HG03469 (cell line): ENCODE data around the gene BMP2K.
"Not testable (repeated sequence)": the region's sequence is repeated elsewhere in the genome, so short reads cannot be mapped to it uniquely, and the experiment has no call there.

Experiments used
- ATAC-seq: cut with Tn5 transposase; IDR thresholded peaks from one replicate; pipeline ENCODE4 v1.9.1; 2021; ENCODE audit warnings: mild to moderate bottlenecking, moderate library complexity, moderate number of reproducible peaks; ENCODE audit not compliant: unreplicated experiment

Gene BMP2K

DNA sequence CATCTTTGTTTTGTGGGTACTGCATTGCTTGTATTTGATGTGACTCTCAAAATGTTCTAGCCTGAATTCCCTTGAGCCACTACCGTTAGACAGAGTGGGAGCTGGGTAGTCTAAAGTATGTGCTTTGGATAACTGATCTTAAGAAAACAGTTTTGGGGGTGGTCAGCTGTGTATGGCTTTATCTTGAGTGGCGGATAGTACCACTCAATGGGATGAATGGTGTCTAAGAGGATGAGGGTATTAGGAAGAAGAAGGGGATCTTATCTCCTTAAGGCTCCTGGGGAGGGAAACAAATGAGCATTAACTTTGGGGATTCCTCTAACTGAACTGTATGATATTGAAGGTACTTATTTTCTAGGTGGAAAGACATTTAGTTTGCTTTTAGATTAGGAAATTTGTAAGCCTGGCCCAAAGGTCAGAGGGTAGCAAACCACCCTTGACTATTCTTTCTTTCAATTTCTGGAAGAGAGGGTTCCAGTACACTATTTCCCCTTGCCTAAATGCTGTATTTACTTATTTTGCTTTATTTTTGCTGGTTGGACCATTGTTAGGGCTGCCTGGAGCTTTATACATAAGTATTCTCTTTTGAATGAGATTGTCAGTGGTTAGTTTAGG, 11.3 kb downstream of the BMP2K start:
- no peak for ATAC-seq

DNA sequence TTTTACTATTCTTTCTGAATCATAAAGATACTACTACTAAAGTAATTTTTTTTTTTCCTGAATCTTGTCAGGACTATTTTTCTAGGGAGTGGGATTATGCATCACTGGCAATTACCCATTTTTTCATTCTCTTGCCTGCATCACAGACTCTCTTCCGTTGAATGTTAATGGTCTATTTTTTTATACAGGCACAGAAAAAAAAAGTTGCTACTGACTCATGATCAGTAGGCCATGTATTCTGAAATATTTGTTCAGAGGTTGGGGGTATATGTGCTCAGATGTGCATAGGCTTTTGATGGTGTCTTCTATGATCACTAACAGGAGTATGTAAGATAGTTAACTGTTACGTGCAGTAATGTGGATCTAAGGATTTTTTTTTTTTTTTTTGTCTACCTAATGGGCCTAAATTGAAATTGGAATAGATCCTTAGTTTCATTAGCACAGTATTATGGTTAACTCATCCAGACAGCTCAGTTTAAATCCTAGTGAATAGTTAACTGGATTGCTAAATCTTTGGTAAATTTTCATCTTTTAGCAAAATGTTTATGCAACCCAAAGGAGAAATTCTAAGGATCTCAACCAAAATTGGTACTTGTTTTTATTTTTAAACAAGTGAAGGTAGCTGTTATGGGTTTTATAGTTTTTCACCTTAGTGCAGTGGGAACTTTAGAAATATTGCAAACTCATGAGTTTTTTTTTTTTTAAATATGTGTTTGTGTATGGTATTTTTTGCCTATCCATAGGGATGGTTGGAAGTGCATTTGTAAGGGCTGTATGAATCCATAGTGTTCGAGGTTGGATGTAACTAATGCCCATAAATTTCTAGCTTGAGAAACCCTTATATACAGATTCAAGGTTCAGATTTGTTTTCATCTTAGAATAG, 12.1 kb downstream of the BMP2K start:
- no peak for ATAC-seq

DNA sequence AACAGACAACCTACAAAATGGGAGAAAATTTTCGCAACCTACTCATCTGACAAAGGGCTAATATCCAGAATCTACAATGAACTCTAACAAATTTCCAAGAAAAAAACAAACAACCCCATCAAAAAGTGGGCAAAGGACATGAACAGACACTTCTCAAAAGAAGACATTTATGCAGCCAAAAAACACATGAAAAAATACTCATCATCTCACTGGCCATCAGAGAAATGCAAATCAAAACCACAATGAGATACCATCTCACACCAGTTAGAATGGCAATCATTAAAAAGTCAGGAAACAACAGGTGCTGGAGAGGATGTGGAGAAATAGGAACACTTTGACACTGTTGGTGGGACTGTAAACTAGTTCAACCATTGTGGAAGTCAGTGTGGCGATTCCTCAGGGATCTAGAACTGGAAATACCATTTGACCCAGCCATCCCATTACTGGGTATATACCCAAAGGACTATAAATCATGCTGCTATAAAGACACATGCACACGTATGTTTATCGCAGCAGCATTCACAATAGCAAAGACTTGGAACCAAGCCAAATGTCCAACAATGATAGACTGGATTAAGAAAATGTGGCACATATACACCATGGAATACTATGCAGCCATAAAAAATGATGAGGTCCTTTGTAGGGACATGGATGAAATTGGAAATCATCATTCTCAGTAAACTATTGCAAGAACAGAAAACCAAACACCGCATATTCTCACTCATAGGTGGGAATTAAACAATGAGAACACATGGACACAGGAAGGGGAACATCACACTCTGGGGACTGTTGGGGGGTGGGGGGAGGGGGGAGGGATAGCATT, 19.7 kb downstream of the BMP2K start:
- not testable (repeated sequence) for ATAC-seq

DNA sequence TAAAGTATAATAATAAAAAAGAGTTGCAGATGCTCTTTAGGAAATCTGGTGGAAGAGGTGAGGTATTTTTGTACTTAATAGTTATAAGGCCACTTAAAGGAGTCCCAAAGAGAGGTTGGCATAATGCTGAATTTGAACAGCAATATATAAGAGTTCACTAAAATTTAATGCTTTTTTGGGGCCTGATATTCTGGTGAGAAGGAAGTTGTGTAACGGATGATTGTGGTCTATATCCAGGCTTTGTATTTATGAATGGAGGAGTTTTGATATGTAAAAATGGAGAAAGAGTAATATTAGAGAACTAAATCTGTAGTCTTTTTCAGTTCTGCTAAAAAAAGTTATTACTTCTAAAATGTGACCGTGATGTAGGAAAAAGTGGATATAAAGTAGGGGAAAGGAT, 20.4 kb downstream of the BMP2K start:
- no peak for ATAC-seq

DNA sequence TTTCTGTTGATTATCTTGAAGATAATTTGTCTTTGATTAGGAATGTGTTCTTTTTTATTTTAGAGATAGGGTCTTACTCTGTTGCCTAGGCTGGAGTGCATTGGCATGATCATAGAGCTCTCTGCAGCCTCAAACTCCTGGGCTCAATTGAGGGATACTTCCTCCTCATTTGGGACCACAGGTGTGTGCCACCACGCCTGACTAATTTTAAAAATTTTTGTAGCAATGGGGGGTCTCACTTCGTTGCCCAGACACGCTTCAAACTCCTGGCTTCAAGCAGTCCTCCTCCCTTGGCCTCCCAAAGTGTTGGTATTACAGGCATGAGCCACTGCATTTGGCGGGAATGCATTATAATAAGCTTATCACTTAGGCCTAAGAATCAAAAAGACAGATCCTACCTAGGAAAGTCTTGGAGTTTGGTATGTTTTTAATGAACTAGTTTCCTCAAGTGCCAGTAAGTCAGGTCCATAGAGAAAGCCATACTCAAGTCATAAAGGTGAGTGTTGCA, 21.7 kb downstream of the BMP2K start:
- no peak for ATAC-seq

DNA sequence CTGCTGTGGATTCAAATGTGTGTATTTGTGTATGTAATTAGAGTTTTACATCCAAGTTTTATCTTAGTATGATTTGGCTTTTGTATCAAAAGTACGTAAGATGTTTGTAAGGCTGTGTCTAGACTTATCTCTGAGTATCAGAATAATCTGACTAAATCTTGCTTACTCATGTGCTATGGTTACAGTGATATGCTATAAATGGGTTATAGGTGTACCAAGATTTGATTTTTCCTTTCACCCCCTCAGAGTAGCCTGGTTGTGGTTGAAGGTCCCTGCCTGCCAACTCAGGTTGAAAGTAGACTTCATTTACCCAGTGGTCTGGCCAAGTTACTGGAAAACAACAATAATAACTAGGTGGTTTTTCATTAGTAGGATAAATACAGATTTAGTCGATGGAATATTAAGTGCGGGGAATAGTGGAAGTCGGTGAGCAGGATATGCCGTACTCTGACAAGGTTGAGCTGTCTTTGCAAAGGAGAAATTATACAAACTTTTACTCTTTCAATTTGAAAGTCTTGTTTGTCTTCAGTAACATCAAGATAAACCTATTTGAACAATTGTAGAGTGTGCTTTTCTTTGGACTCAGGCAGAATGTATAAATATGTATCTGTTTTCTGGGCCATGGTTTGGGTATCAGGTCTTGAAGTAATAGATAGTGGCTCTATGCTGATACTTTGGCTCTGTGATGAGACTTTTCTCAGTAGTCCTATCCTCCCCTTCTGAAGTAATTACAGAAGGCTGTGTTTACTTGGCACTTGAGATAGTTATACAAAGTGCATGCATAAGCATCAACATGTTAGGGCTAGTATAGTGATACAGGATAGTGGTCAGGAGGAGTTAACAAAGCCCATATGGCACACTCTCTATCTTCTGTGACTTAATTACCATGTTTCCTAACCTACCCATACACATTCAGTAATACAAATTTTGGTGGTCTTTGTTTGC, 23.7 kb downstream of the BMP2K start:
- ATAC-seq: peak; percentile 80

DNA sequence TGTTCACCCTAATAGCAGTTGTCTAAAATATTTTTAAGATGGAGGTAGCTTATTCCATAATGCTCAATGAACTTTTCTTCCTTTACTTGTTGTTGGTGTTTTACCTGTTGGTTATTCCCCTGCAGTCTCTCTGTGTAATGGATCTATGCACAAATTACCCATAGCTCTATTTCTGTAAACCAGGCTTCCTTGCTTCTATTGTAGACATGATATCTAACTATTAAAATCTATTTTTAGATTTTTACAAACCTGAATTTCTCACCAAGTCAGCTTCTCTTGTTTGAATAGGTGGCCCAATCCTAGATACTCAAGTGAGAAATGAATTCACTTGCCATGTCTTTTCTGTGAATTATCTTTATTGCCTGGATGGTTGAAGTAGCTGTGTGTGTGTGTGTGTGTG, 24.8 kb downstream of the BMP2K start:
- no peak for ATAC-seq

DNA sequence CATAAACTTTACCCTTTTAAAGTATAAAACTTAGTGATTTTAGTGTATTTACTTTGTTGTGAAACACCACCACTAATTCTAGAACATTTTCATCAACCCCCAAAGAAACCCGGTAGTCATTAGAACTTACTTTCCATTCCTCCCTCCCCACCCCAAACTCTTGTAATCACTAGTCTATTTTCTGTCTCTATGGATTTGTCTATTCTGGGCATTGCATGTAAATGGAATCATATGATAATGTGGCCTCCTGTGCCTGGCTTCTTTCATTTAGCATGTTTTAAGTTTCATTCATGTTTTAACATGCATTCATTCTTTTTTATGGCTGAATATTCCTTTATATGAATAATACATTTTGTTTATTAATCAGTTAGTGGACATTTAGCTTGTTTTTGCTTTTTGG, 27.8 kb downstream of the BMP2K start:
- no peak for ATAC-seq

DNA sequence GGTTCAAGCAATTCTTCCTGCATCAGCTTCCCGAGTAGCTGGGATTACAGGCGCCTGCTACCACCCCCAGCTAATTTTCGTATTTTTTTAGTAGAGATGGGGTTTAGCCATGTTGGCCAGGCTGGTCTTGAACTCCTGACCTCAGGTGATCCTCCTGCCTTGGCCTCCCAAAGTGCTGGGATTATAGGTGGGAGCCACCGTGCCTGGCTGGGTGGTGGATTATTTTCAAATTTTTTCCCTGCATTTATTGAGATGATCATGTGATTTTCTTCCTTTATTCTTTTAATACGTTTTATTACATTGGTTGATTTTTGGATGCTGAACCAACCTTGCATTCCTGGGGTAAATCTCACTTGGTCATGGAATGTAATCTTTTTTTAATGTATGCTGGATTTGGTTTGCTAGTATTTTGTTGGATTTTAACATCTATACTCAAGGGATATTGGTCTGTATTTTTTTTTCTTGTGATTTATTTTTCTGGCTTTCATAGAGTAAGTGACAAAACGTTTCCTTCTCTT, 30.9 kb downstream of the BMP2K start:
- ATAC-seq: no peak

DNA sequence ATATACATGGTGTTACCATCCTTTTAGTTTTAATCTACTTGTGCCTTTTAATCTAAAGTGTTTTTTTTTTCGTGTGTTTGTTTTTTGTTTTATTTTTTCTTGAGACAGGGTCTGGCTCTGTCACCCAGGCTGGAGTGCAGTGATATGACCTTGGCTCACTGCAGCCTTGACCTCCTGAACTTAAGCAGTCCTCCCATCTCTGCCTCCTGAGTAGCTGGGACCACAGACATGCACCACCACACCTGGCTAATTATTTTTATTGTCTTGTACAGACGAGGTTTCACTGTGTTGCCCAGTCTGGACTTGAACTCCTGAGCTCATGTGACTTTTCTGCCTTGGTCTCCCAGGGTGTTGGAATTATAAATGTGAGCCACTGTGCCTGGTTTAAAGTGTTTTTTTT, 33.1 kb downstream of the BMP2K start:
- ATAC-seq: no peak

DNA sequence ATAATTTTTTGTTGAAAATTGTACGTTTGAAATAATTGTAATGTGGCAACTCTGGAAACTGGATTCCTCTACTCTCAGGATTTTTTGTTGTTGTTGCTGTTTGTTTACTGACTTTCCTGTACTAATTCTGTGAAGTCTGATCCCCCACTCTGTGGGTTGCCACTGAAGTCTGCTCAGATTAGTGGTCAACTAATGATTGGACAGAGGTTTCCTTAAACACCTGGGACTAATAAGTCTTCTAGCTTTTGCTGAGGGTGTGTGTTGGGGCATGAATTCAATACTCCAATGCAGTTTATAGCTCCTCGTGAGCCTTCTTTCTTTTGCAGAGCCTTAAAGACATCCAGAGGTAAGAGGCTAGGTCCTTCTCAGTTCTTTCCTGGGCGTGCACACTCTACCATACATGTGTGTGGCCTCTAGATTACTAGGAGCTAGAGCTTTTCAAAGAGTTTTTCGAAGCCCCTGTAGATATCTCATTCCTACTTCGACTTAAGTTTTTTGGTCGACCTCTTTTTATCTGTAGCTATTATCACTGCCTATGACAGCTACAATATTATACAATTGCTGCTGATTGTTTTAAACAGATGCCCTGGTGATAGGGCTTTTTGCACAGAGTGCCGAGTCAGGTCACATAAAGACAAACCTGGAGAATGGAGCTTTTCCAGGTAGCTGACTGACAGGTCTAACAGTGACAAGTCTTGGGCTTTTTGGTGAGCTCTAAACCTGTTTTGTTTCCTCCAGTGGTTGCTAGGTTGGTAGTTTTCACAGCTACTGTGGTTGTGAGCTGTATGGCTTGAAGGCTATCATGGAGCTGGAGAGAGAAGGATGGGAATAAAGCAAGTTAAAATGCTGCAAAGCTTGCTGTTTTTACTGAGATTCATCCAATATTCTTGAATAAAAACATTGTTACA, 34.0 kb downstream of the BMP2K start:
- ATAC-seq: peak; percentile 52

DNA sequence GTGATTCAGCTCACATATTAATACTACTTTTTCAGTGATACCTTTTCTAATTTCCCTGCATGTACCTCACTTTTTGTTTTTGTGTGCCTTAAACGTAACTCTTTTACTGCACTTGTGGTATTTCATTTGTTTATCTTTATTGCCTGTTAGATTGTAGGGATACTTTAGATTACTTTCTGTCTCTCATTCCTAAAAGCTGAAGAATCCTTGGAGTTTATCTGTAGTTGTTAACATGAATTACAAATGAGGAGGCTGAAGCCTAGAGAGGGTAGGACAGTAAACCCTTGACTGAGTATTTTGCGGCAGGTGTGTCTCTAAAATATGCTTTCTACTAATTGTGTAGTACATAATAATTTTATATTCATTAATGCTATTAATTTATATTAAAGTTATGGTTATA, 34.9 kb downstream of the BMP2K start:
- no peak for ATAC-seq

DNA sequence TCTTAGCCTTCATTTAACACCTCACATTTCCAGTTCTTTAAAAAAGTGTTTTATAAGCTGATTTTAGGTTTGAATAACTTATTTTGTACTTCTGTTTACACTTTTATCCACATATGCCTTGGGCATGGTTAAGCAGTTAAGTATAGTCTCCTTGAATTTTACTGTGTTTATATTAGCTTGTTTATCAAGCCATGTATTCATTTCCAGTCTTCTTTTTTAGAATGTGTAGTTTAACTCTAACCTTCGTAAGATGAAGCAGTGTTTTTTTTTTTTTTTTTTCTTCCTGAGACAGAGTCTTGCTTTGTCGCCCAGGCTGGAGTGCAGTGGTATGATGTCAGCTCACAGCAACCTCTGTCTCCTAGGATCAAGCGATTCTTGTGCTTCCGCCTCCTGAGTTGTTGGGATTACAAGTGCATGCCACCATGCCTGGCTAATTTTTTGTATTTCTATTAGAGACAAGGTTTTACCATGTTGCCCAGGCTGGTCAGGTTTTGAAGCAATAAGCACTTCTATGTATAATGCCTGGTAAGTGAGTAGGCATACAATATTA, 42.5 kb downstream of the BMP2K start:
- ATAC-seq: no peak

DNA sequence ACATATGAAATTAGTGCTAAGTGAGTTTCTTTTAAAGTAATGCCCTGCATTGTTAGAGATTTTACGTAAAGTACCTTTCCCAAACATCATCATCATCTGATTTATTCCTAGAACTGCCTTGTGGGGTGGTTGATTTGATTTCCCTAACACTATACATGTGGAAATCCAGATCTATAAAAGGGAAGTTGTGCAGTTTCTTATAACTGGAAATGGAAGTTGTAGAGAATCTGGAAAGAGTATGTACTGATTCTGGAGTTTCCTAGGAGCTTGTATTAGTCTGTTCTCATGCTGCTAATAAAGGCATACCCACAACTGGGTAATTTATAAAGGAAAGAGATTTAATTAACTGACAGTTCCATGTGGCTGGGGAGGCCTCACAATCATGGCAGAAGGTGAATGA, 47.9 kb downstream of the BMP2K start:
- no peak for ATAC-seq

DNA sequence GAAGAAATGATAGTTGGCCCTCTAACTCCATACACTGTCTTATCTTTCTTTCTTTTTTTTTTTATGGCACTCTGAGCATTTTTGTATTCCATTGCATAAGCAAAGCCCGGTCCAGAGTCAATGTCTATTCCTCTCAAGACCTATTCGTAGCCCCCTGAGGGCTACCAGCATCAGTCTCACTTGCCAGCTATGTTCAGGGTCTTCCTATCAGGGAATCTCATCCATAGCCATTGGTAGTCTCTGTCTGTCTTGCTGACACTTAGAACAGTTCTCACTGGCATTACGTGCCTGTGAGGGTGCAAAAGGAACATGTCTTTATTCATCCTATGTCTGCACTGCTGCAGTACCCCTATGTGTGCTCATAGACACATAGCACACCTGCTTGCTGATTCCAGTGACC, 51.0 kb downstream of the BMP2K start:
- no peak for ATAC-seq

DNA sequence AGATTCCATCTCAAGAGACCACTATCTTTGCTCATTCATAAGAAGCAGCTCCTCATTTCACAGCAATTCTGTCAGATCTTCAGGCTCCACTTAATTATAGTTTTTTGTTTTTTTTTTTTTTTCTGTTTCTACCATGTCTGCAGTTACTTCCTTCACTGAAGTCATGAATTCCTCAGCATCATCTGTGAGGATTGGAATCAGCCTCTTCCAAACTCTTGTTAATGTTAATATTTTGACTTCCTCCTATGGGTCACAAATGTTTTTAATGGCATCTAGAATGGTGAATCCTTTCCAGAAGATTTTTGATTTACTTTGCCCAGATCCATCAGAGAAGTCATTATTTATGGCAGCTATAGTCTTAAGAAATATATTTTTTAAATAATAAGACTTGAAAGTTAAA, 53.1 kb downstream of the BMP2K start:
- no peak for ATAC-seq

DNA sequence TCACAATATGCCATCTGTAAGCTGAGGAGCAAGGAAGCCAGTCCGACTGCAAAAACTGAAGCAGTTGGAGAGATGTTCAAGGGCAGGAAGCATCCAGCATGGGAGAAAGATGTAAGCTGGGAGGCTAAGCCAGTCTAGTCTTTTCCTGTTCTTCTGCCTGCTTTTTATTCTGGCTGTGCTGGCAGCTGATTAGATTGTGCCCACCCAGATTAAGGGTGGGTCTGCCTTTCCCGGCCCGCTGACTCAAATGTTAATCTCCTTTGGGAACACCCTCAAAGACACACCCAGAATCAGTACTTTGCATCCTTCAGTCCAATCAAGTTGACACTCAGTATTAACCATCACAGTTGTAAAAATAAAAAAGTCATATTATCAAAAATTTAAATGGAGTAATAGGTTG, 63.5 kb downstream of the BMP2K start:
- ATAC-seq: not testable (repeated sequence)

DNA sequence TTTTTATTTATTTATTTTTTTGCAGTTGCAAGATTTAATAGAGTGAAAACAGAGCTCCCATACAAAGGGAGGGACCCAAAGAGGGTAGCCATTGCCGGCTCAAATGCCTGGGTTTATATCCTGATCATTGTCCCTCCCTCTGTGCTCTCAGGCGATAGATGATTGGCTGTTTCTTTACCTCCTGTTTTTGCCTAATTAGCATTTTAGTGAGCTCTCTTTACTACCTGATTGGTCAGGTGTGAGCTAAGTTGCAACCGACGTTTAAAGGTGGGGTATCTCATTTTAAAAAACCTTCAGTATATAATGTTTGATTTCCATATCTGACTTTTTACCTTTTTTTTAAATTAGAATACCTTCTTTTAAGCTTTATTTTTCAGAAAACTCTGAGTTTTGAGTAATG, 64.1 kb downstream of the BMP2K start:
- ATAC-seq: not testable (repeated sequence)

DNA sequence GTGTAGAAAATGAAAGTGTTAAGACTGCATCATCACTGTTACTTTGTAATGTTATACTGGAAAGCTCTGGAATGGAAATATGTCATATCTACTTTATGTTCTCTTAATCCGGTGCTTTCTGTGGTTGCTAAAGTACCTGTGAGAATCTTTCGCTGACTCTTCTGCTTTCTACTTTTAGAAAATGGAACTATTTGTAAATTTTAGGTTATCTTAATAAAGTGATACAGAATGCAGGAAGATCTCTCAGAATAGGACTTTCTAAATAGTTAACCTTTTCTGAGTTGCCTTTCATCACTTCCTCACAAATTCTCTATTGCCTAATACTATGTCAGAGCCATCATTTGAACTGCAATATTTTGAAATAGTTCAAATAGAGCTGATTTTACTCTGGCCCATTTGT, 69.3 kb downstream of the BMP2K start:
- peak; percentile 81 for ATAC-seq
